ENCODE data around the gene TSPAN18. TPM values are rescaled to one million over a fixed set of nuclear protein-coding genes. Genes with fewer than 3 reads are reported as not detected.

The TSPAN18 gene
- total RNA-seq, 1 donor from 2014 or later, result 38.4 TPM

DNA sequence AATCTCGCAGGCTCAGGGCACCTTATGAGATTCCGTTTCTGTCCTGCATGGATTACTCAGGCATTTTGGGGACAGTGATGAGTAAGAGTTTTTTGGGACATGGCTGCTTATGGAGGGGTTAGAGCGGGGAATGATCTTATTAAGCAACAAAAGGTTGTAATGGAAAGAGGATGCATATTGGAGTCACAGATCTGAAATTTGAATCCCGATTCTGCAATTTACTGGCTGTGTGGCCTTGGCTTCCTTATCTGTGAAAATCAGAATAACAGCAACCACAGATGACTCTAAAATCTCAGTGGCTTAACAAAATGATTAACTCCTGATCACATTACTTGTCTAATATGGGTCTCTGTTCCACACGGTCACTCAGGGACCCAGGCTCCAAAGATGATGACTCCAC, 5.8 kb downstream of the TSPAN18 start:
- DNase-seq (no peak), ATAC-seq (no peak)
- intact Hi-C loops (cut with DNase I), result no loop called here
- H3K4me3 ChIP-seq, result no peak overlapping the region
- peaks cover 22% of the 10 kb centered on the region for H3K27me3 ChIP-seq (ENCODE audit: low read depth)
- TF ChIP-seq, protein P1, sequence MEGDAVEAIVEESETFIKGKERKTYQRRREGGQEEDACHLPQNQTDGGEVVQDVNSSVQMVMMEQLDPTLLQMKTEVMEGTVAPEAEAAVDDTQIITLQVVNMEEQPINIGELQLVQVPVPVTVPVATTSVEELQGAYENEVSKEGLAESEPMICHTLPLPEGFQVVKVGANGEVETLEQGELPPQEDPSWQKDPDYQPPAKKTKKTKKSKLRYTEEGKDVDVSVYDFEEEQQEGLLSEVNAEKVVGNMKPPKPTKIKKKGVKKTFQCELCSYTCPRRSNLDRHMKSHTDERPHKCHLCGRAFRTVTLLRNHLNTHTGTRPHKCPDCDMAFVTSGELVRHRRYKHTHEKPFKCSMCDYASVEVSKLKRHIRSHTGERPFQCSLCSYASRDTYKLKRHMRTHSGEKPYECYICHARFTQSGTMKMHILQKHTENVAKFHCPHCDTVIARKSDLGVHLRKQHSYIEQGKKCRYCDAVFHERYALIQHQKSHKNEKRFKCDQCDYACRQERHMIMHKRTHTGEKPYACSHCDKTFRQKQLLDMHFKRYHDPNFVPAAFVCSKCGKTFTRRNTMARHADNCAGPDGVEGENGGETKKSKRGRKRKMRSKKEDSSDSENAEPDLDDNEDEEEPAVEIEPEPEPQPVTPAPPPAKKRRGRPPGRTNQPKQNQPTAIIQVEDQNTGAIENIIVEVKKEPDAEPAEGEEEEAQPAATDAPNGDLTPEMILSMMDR (IDR thresholded peaks at IDR 0.05), result no peak
- H3K9me3 ChIP-seq, result no peaks in the 10 kb centered on the region
- no peak overlapping the region for H3K27ac ChIP-seq
- peaks cover 24% of the 10 kb centered on the region for H3K4me1 ChIP-seq
- no peaks in the 10 kb centered on the region for H3K36me3 ChIP-seq

DNA sequence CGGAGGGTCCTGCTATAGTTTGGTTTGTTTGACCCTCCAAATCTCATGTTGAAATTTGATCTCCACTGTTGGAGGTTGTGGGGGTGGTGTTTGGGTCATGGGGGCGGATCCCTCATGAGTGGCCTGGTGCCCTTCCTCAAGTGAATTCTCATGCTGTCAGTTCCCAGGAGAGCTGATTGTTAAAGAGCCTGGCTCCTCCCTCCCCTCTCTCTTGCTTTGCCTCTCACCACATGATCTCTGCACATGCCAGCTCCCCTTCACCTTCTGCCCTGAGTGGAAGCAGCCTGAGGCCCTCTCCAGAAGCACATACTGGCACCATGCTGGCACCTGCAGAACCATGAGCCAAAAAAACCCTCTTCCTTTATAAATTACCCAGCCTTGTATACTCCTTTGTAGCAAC, 7.1 kb downstream of the TSPAN18 start:
- H3K27ac ChIP-seq, result no peak overlapping the region
- TF ChIP-seq, protein P1 (IDR thresholded peaks at IDR 0.05), result no peak
- intact Hi-C loops (cut with DNase I), result no loop called here
- H3K27me3 ChIP-seq (ENCODE audit: low read depth), result peaks cover 14% of the 10 kb centered on the region
- H3K4me1 ChIP-seq, result peaks cover 13% of the 10 kb centered on the region
- no peaks in the 10 kb centered on the region for H3K36me3 ChIP-seq
- no peak for ATAC-seq
- no peaks in the 10 kb centered on the region for H3K9me3 ChIP-seq
- no peak overlapping the region for H3K4me3 ChIP-seq
- DNase-seq, result no peak

DNA sequence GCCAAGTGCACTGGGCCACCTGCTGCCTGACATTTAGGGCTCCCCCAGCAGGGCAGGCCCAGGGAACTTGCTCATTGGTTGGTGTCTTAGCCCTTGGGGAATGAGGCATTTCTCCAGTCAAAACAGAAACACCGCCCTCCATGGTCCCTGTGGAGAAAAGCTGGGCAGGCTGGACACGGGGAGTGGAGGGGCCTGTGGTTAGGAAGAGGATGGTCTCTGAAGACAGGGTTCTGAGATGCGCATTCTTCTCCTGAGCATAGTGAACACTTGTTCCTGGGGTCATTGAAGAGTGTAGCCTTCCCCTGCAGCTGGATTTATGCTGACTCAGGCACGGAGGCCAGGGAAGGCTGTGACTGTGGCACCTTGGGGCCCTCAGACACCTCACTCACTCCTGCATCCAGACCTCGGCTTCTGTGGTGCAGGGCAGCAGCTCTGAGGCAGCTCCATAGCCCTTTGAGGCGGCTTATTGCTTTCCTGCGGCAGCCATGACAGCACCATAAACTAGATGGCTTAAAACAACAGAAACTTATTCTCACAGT, 8.2 kb downstream of the TSPAN18 start:
- no peak overlapping the region for H3K4me3 ChIP-seq
- intact Hi-C loops (cut with DNase I), result no loop called here
- no peak for ATAC-seq
- H3K36me3 ChIP-seq, result no peaks in the 10 kb centered on the region
- no peak for DNase-seq
- peaks cover 9% of the 10 kb centered on the region for H3K4me1 ChIP-seq
- TF ChIP-seq, protein P1 (IDR thresholded peaks at IDR 0.05), result no peak
- peaks cover 3% of the 10 kb centered on the region for H3K27me3 ChIP-seq (ENCODE audit: low read depth)
- H3K27ac ChIP-seq, result no peak overlapping the region
- H3K9me3 ChIP-seq, result no peaks in the 10 kb centered on the region

DNA sequence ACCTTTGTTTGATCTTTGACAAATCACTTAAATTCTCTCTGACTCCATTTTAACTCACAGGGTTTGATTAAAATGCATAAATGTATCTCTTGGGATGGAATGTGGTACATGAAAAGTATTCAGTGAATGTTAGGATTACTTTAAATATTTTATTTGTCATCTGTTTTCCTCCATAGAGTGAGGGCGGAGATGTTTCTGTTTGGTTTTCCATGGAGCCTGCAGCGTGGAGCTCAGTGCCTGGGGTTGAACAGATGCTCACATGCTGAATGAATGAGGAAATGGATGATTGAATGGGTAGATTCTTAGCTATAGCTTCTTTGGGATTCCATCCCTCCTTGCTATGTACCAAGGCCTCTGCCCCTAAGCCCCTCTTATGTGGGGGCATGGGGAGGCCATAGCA, 10.0 kb downstream of the TSPAN18 start:
- Histone ChIP-seq H3K36me3 (no peaks in the 10 kb centered on the region), H3K27ac (no peak overlapping the region), H3K4me3 (no peak overlapping the region), H3K4me1 (peaks cover 10% of the 10 kb centered on the region), H3K27me3 (ENCODE audit: low read depth) (no peaks in the 10 kb centered on the region), H3K9me3 (no peaks in the 10 kb centered on the region)
- intact Hi-C loops (cut with DNase I), result no loop called here
- ATAC-seq (no peak), DNase-seq (no peak)
- TF ChIP-seq, protein P1 (IDR thresholded peaks at IDR 0.05), result no peak

DNA sequence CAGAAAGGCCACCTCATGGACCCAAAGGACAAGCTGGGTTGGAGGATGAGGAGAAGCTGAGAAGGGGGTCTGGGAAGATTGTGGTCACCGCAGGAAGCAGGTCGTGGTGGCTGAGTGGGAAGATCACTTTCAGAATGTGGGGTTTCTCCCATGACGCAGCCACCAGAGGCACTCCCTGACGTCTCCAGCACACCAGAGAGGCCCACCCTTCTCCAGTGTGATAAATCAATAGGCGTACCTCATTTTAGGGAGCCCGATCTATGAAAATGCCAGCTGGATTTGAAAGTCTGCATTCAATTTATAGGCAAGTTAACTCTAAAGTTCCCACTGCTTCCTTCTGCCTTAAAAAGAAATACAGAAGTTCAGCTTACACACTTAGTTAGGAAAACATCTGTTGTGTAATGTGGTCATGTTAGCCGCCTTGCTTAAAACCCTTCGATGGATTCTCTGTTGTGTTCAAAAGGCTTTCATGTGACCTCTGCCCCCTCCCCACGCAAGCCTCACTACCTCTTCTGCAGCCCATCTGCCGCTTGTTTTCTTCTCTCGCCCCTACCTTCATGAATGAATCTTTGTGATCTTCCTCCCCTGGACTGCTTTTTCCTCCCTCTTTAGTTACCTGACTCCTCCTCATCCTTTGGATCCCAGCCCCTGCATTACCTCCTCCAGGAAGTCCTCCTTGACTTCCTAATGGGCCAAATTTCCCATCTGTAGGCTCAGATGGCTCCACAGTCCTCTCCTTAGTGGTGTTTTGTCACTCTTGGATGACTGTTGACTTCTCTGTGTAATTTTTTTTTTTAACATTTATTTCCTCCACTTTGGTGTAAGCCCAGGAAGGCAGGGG, 10.7 kb downstream of the TSPAN18 start:
- no peaks in the 10 kb centered on the region for H3K27me3 ChIP-seq (ENCODE audit: low read depth)
- no peak overlapping the region for H3K4me3 ChIP-seq
- intact Hi-C loops (cut with DNase I), result no loop called here
- H3K27ac ChIP-seq, result no peak overlapping the region
- TF ChIP-seq, protein P1 (IDR thresholded peaks at IDR 0.05), result no peak
- ATAC-seq (no peak), DNase-seq (no peak)
- H3K9me3 ChIP-seq, result no peaks in the 10 kb centered on the region
- no peaks in the 10 kb centered on the region for H3K36me3 ChIP-seq
- peaks cover 7% of the 10 kb centered on the region for H3K4me1 ChIP-seq

All from lower lobe of right lung (tissue), 2 donors.